ENCODE results near the gene BBOX1. TPM values are rescaled to one million over a fixed set of nuclear protein-coding genes. Genes with fewer than 3 reads are reported as not detected.

BBOX1 gene
- total and polyA plus RNA-seq, 3 experiments from 2014 or later, result not detected

DNA sequence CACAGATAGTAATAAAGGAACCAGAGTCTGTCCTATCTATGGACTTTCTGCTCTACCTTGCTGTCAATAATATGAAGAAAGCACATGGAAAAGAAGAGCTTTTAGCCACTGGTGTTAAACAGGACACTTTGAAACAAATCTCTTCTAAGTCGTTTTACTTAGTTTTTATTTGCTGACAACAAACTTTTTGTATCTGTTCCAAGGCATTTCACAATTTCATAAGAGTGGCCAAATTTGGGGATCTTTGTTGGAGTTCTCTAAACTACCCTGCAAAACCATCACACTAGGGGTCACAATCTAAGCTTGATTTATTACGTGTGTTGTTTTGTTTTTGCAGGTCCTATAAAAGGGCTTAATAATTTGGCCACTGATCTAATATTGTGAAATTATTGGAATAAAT is 54.4 kb downstream of the BBOX1 start:
- Histone ChIP-seq H3K4me1 (ENCODE audit: insufficient read depth, low read length) (no peaks in the 10 kb centered on the region), H3K27ac (ENCODE audit: low read depth, low read length) (no peak overlapping the region), H3K9me3 (ENCODE audit: low read length) (no peaks in the 10 kb centered on the region), H3K36me3 (ENCODE audit: insufficient read depth, low read length) (no peaks in the 10 kb centered on the region), H3K4me3 (ENCODE audit: low read length) (no peak overlapping the region), H3K27me3 (ENCODE audit: insufficient read depth, low read length, poor library complexity, severe bottlenecking) (no peaks in the 10 kb centered on the region)
- peaks cover 0 to 3% (median 1%) of the 10 kb centered on the region in 3 donors for H3K36me3 Mint-ChIP-seq
- no peaks in the 10 kb centered on the region for H3K27me3 Mint-ChIP-seq
- DNase-seq, result no peak
- no peak overlapping the region for H3K4me3 Mint-ChIP-seq
- CTCF ChIA-PET, result no interaction called here
- H3K9me3 Mint-ChIP-seq, result peaks cover 6 to 14% (median 10%) of the 10 kb centered on the region in 5 donors
- H3K4me1 Mint-ChIP-seq, result no peaks in the 10 kb centered on the region
- H3K27ac Mint-ChIP-seq, result no peak overlapping the region
- POLR2A ChIA-PET, result no interaction called here

DNA sequence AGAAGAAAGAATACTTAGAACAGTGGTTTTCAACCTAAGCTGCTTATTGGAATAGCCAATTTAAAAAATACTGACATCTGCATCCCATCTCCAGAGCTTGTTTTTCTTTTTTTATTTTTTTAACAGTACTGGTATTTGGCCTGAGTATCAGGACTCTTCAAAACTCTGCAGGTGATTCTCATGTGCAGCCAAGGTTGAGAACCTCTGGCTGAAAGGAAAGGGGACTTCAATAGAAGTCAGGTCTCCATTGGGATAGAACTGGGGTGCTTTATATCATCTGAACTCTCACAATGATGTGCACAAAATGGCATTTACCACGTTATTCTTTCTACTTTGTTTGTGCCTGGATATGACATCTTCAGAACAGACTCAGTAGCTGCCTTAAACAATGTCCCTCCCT is 55.3 kb downstream of the BBOX1 start:
- ChIA-PET CTCF (no interaction called here), POLR2A (no interaction called here)
- H3K4me1 Mint-ChIP-seq, result no peaks in the 10 kb centered on the region
- peaks cover 1 to 7% (median 5%) of the 10 kb centered on the region in 5 donors for H3K9me3 Mint-ChIP-seq
- Histone ChIP-seq H3K27ac (ENCODE audit: low read depth, low read length) (no peak overlapping the region), H3K9me3 (ENCODE audit: low read length) (no peaks in the 10 kb centered on the region), H3K27me3 (ENCODE audit: insufficient read depth, low read length, poor library complexity, severe bottlenecking) (no peaks in the 10 kb centered on the region), H3K36me3 (ENCODE audit: insufficient read depth, low read length) (no peaks in the 10 kb centered on the region), H3K4me3 (ENCODE audit: low read length) (no peak overlapping the region), H3K4me1 (ENCODE audit: insufficient read depth, low read length) (no peaks in the 10 kb centered on the region)
- DNase-seq, result no peak
- no peaks in the 10 kb centered on the region for H3K27me3 Mint-ChIP-seq
- peaks cover 0 to 1% (median 0%) of the 10 kb centered on the region in 3 donors for H3K36me3 Mint-ChIP-seq
- no peak overlapping the region for H3K27ac Mint-ChIP-seq
- H3K4me3 Mint-ChIP-seq, result no peak overlapping the region

DNA sequence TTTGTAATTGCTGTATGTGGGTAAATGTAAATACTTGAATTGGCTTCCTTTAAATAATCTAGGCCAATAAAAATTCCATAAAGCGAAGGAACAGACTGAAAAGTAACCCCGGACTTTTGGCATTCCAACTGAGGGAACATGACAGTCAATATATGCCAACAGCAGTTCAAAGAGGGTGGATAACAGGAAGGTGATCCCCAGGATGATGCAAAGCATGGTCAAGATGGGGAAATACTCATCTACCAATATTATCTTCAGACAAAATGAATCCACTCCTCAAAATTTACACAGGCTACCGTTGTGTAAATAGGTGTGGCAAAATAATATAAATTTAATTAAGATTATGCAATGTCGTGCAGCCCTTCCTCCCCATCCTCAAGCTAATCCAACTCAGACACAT is 56.9 kb downstream of the BBOX1 start:
- Histone ChIP-seq H3K36me3 (ENCODE audit: insufficient read depth, low read length) (no peaks in the 10 kb centered on the region), H3K27ac (ENCODE audit: low read depth, low read length) (no peak overlapping the region), H3K9me3 (ENCODE audit: low read length) (no peaks in the 10 kb centered on the region), H3K4me3 (ENCODE audit: low read length) (no peak overlapping the region), H3K27me3 (ENCODE audit: insufficient read depth, low read length, poor library complexity, severe bottlenecking) (no peaks in the 10 kb centered on the region), H3K4me1 (ENCODE audit: insufficient read depth, low read length) (no peaks in the 10 kb centered on the region)
- H3K36me3 Mint-ChIP-seq, result peaks cover 0 to 1% (median 0%) of the 10 kb centered on the region in 3 donors
- ChIA-PET POLR2A (no interaction called here), CTCF (no interaction called here)
- no peak for DNase-seq
- H3K4me1 Mint-ChIP-seq, result no peaks in the 10 kb centered on the region
- peaks cover 0 to 3% (median 1%) of the 10 kb centered on the region in 5 donors for H3K9me3 Mint-ChIP-seq
- H3K27me3 Mint-ChIP-seq, result no peaks in the 10 kb centered on the region
- H3K4me3 Mint-ChIP-seq, result no peak overlapping the region
- H3K27ac Mint-ChIP-seq, result no peak overlapping the region

- Mint-ChIP-seq H3K9me3 (peaks cover 0 to 3% (median 1%) of the 10 kb centered on the region in 5 donors), H3K4me1 (no peaks in the 10 kb centered on the region), H3K4me3 (no peak overlapping the region), H3K36me3 (peaks cover 0 to 1% (median 0%) of the 10 kb centered on the region in 3 donors), H3K27me3 (no peaks in the 10 kb centered on the region), H3K27ac (no peak overlapping the region)
- DNase-seq, result no peak
- no peaks in the 10 kb centered on the region for H3K27me3 ChIP-seq (ENCODE audit: insufficient read depth, low read length, poor library complexity, severe bottlenecking)
- ChIA-PET CTCF (no interaction called here), POLR2A (no interaction called here)
- H3K27ac ChIP-seq (ENCODE audit: low read depth, low read length), result no peak overlapping the region
- H3K4me3 ChIP-seq (ENCODE audit: low read length), result no peak overlapping the region
- H3K36me3 ChIP-seq (ENCODE audit: insufficient read depth, low read length), result no peaks in the 10 kb centered on the region
- no peaks in the 10 kb centered on the region for H3K9me3 ChIP-seq (ENCODE audit: low read length)
- H3K4me1 ChIP-seq (ENCODE audit: insufficient read depth, low read length), result no peaks in the 10 kb centered on the region
Measured at GRCh38 chr11:27100534-27100933, 59.9 kb downstream of the BBOX1 start.

- Mint-ChIP-seq H3K4me1 (no peaks in the 10 kb centered on the region), H3K27ac (no peak overlapping the region), H3K27me3 (peaks cover 0 to 3% of the 10 kb centered on the region in 2 donors), H3K4me3 (no peak overlapping the region), H3K36me3 (no peaks in the 10 kb centered on the region), H3K9me3 (peaks cover 0 to 6% (median under 1%) of the 10 kb centered on the region in 5 donors)
- Histone ChIP-seq H3K27ac (ENCODE audit: low read depth, low read length) (no peak overlapping the region), H3K36me3 (ENCODE audit: insufficient read depth, low read length) (no peaks in the 10 kb centered on the region), H3K4me1 (ENCODE audit: insufficient read depth, low read length) (no peaks in the 10 kb centered on the region), H3K9me3 (ENCODE audit: low read length) (no peaks in the 10 kb centered on the region), H3K27me3 (ENCODE audit: insufficient read depth, low read length, poor library complexity, severe bottlenecking) (no peaks in the 10 kb centered on the region), H3K4me3 (ENCODE audit: low read length) (no peak overlapping the region)
- POLR2A ChIA-PET, result no interaction called here
- CTCF ChIA-PET, result no interaction called here
- no peak for DNase-seq
Measured at GRCh38 chr11:27107548-27107947, 66.9 kb downstream of the BBOX1 start.

- no peak overlapping the region for H3K27ac Mint-ChIP-seq
- ChIA-PET CTCF (no interaction called here), POLR2A (no interaction called here)
Measured at GRCh38 chr11:27108809-27109208, 68.2 kb downstream of the BBOX1 start.

GRCh38 chr11:27111896-27112295 is 71.3 kb downstream of the BBOX1 start:
- Mint-ChIP-seq H3K27ac (no peak overlapping the region), H3K4me1 (no peaks in the 10 kb centered on the region), H3K9me3 (peaks cover 0 to 6% (median 0%) of the 10 kb centered on the region in 5 donors), H3K36me3 (no peaks in the 10 kb centered on the region), H3K27me3 (peaks cover 0 to 2% of the 10 kb centered on the region in 2 donors), H3K4me3 (no peak overlapping the region)
- Histone ChIP-seq H3K4me1 (ENCODE audit: insufficient read depth, low read length) (no peaks in the 10 kb centered on the region), H3K27me3 (ENCODE audit: insufficient read depth, low read length, poor library complexity, severe bottlenecking) (no peaks in the 10 kb centered on the region), H3K9me3 (ENCODE audit: low read length) (no peaks in the 10 kb centered on the region), H3K27ac (ENCODE audit: low read depth, low read length) (no peak overlapping the region), H3K4me3 (ENCODE audit: low read length) (no peak overlapping the region), H3K36me3 (ENCODE audit: insufficient read depth, low read length) (no peaks in the 10 kb centered on the region)
- no peak for DNase-seq
- POLR2A ChIA-PET, result no interaction called here
- CTCF ChIA-PET, result no interaction called here

More at GRCh38 chr11:27108809-27109208, 68.2 kb downstream of the BBOX1 start:
- Mint-ChIP-seq H3K27me3 (peaks cover 0 to 3% of the 10 kb centered on the region in 2 donors), H3K4me1 (no peaks in the 10 kb centered on the region), H3K9me3 (peaks cover 0 to 6% (median 2%) of the 10 kb centered on the region in 5 donors), H3K4me3 (no peak overlapping the region), H3K36me3 (no peaks in the 10 kb centered on the region)
- Histone ChIP-seq H3K4me3 (ENCODE audit: low read length) (no peak overlapping the region), H3K36me3 (ENCODE audit: insufficient read depth, low read length) (no peaks in the 10 kb centered on the region), H3K4me1 (ENCODE audit: insufficient read depth, low read length) (no peaks in the 10 kb centered on the region), H3K27ac (ENCODE audit: low read depth, low read length) (no peak overlapping the region), H3K9me3 (ENCODE audit: low read length) (no peaks in the 10 kb centered on the region), H3K27me3 (ENCODE audit: insufficient read depth, low read length, poor library complexity, severe bottlenecking) (no peaks in the 10 kb centered on the region)
- DNase-seq, result no peak

DNA sequence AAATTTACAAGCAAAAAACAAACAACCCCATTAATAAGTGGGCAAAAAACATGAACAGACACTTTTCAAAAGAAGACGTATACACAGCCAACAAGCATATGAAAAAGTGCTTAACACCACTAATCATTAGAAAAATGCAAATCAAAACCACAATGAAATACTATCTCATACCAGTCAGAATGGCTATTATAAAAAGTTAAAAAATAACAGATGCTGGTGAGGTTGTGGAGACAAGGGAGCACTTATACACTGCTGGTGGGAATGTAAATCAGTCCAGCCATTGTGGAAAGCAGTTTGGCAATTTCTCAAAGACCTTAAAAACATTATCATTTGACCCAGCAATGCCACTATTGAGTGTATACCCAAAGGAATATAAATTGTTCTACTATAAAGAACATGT is 72.3 kb downstream of the BBOX1 start:
- ChIA-PET CTCF (no interaction called here), POLR2A (no interaction called here)
- Mint-ChIP-seq H3K27ac (no peak overlapping the region), H3K27me3 (peaks cover 0 to 1% of the 10 kb centered on the region in 2 donors), H3K36me3 (no peaks in the 10 kb centered on the region), H3K4me3 (no peak overlapping the region), H3K9me3 (peaks cover 0 to 6% (median 0%) of the 10 kb centered on the region in 5 donors), H3K4me1 (no peaks in the 10 kb centered on the region)
- Histone ChIP-seq H3K27me3 (ENCODE audit: insufficient read depth, low read length, poor library complexity, severe bottlenecking) (no peaks in the 10 kb centered on the region), H3K9me3 (ENCODE audit: low read length) (no peaks in the 10 kb centered on the region), H3K36me3 (ENCODE audit: insufficient read depth, low read length) (no peaks in the 10 kb centered on the region), H3K27ac (ENCODE audit: low read depth, low read length) (no peak overlapping the region), H3K4me3 (ENCODE audit: low read length) (no peak overlapping the region), H3K4me1 (ENCODE audit: insufficient read depth, low read length) (no peaks in the 10 kb centered on the region)
- DNase-seq, result no peak

All from CD8-positive, alpha-beta memory T cell (primary cell).